Mesothelial cell of epicardium (in vitro differentiated cells): ENCODE data around the gene FCHO2. TPM values are rescaled to one million over a fixed set of nuclear protein-coding genes. Genes with fewer than 3 reads are reported as not detected.

ENCODE experiments used
- DNase-seq, 2 experiments: peaks; one replicate each; pipeline ENCODE4 v3.0.0; 2021; ENCODE audit warnings: low spot score in 2 of 2; ENCODE audit not compliant: unreplicated experiment in 2 of 2
- H3K27ac Mint-ChIP-seq: 2 replicates; pipeline ENCODE4 v1.8.0; 2021; ENCODE audit warnings: mixed read lengths
- H3K27me3 Mint-ChIP-seq: 2 replicates; pipeline ENCODE4 v1.8.0; 2021; ENCODE audit warnings: low read depth, mixed read lengths
- H3K36me3 Mint-ChIP-seq: 2 replicates; pipeline ENCODE4 v1.8.0; 2021; ENCODE audit warnings: mixed read lengths
- H3K4me1 Mint-ChIP-seq: 2 replicates; pipeline ENCODE4 v1.8.0; 2021; ENCODE audit warnings: mixed read lengths
- H3K4me3 Mint-ChIP-seq: 2 replicates; pipeline ENCODE4 v1.8.0; 2021; ENCODE audit warnings: mild to moderate bottlenecking, moderate library complexity, mixed read lengths
- H3K9me3 Mint-ChIP-seq: 2 replicates; pipeline ENCODE4 v1.8.0; 2021; ENCODE audit warnings: mixed read lengths
- total RNA-seq: library from RNA; stranded (reverse); gene quantifications from 3 replicates; pipeline ENCODE4 v1.2.1, GENCODE V29; 2021
- TF ChIP-seq, protein P1 (sequence below): fragments of 200-600 bp; sonication (generic); IDR thresholded peaks from one replicate; pipeline ENCODE4 v1.5.0; 2021; ENCODE audit warnings: antibody characterized with exemption; ENCODE audit not compliant: unreplicated experiment

Gene FCHO2
- total RNA-seq, 1 donor from 2014 or later = 28.7 TPM

DNA sequence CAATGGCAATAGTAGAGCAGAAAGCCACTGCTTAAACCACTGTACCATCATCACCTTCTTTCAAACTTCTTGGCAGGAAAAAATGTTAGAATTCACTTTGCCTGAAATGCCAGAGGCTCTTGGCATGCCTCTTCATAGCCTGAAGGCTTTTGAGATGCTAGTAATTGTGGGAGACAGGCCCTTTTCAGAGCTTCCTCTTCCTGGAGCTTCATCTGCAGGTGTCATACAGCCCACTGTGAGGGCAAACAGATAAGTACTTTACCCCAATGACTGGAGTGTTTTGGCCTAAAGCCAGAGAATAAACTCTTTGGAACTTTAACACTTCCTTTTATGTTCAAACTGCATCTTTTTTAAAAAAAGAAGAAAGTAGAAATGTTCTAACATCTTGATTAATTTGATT is 83.2 kb downstream of the FCHO2 start:
- Mint-ChIP-seq H3K4me3 (no peak overlapping the region), H3K36me3 (peaks cover 10% of the 10 kb centered on the region), H3K27ac (no peak overlapping the region), H3K4me1 (peaks cover 4% of the 10 kb centered on the region), H3K27me3 (no peaks in the 10 kb centered on the region), H3K9me3 (no peaks in the 10 kb centered on the region)
- TF ChIP-seq, protein P1, sequence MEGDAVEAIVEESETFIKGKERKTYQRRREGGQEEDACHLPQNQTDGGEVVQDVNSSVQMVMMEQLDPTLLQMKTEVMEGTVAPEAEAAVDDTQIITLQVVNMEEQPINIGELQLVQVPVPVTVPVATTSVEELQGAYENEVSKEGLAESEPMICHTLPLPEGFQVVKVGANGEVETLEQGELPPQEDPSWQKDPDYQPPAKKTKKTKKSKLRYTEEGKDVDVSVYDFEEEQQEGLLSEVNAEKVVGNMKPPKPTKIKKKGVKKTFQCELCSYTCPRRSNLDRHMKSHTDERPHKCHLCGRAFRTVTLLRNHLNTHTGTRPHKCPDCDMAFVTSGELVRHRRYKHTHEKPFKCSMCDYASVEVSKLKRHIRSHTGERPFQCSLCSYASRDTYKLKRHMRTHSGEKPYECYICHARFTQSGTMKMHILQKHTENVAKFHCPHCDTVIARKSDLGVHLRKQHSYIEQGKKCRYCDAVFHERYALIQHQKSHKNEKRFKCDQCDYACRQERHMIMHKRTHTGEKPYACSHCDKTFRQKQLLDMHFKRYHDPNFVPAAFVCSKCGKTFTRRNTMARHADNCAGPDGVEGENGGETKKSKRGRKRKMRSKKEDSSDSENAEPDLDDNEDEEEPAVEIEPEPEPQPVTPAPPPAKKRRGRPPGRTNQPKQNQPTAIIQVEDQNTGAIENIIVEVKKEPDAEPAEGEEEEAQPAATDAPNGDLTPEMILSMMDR = no peak
- DNase-seq = no peak

DNA sequence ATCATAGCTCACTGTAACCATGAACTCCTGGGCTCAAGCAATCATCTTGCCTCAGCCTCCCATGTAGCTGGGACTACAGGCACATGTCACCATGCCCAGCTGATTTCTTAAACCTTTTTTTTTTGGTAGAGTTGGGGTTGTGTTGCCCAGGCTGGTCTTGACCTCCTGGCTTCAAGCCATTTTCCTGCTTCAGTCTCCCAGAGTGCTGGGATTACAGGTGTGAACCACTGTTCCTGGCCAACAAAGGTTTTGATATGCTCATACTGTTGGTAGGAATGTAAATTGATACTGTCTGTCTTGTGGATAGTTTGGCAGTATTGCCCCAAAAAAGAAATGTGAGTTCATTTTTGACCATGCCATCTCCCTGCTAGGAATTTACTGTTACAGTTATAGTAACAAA is 87.2 kb downstream of the FCHO2 start:
- Mint-ChIP-seq H3K27me3 (no peaks in the 10 kb centered on the region), H3K27ac (no peak overlapping the region), H3K4me3 (no peak overlapping the region), H3K36me3 (peaks cover 19% of the 10 kb centered on the region), H3K4me1 (peaks cover 4% of the 10 kb centered on the region), H3K9me3 (peaks cover 14% of the 10 kb centered on the region)
- TF ChIP-seq, protein P1 = no peak
- no peak for DNase-seq

DNA sequence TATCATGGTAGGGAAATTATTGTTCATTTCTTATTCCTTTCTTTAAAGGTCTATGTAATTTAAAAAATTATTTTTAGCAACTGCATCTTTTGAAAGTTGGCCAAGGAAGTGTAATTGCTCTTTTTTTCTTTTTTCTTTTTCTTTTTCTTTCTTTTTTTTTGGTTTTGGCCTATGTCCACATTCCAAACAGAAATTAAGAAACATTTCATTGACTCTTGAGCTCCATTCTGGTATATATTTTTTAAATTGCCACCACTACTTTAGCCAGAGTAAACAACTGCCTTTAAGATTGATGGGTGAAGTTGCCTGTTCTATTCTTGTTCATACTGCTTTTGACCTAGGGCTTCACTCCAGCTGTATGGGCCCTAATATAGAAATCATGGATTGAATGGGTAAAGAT is 88.7 kb downstream of the FCHO2 start:
- no peaks in the 10 kb centered on the region for H3K27me3 Mint-ChIP-seq
- H3K27ac Mint-ChIP-seq = no peak overlapping the region
- H3K36me3 Mint-ChIP-seq = peaks cover 19% of the 10 kb centered on the region
- no peak for DNase-seq
- no peak overlapping the region for H3K4me3 Mint-ChIP-seq
- TF ChIP-seq, protein P1 = no peak
- peaks cover 14% of the 10 kb centered on the region for H3K9me3 Mint-ChIP-seq
- H3K4me1 Mint-ChIP-seq = no peaks in the 10 kb centered on the region

DNA sequence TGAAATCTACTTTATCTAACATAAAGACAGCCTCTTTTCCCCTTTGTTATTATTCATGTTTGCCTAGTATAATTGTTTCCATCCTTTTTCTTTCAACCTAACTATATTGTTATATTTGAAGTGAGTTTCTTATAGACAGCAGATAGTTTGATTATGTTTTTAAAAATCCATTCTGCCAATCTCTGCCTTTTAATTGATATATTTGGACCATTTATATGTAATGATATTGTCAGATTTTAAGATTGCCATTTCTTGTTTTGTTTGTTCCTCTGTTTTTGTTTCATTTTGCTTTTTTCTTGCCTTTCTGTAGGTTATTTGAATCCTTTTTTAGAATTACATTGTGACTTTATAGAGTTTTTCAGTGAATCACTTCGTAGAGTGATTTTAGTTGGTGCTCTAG is 89.8 kb downstream of the FCHO2 start:
- DNase-seq = no peak
- Mint-ChIP-seq H3K9me3 (peaks cover 14% of the 10 kb centered on the region), H3K27me3 (no peaks in the 10 kb centered on the region), H3K4me1 (no peaks in the 10 kb centered on the region), H3K36me3 (peaks cover 19% of the 10 kb centered on the region), H3K27ac (no peak overlapping the region), H3K4me3 (no peak overlapping the region)
- TF ChIP-seq, protein P1 = no peak

DNA sequence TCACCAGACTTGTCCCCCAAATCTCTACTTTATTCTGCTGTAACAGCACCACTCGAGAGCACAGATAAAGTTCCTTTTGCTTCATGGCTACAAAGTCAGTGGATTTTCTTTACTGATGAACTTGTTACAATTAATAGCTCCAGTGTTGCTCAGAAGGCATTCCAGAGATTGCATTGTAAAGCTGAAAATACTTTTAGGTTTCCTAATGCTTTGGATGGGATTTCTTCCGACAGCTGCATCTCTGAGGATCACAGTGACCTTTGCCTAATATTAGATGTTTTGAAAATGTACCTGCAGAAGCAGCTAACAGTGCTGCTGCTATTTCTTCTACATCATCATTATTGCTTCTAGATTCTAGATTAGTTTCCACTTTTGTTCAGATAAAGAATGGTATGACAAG is 105.8 kb downstream of the FCHO2 start:
- Mint-ChIP-seq H3K27ac (peak overlapping the region; percentile 35), H3K4me1 (peaks cover 11% of the 10 kb centered on the region), H3K9me3 (no peaks in the 10 kb centered on the region), H3K4me3 (no peak overlapping the region), H3K27me3 (no peaks in the 10 kb centered on the region), H3K36me3 (peaks cover 2% of the 10 kb centered on the region)
- TF ChIP-seq, protein P1 = no peak
- no peak for DNase-seq

DNA sequence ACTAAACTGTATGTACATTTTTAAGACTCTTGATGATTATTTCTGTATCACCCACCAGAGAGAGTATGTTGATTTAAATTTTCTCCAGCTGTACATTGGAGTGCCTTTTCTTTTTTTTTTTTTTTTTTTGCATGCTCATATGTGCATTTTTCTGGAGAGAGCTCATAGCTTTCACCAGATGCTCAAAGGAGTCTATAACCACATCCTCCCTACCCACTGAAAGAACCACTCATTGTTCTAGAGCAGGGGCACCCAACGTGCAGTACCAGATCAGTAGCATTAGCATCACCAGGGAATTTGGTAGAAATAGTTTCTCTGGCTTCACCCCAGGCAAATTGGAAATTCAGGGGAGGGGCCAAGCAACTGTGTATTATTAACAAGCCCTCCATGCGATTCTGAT is 110.6 kb downstream of the FCHO2 start:
- TF ChIP-seq, protein P1 = no peak
- no peak for DNase-seq
- H3K4me1 Mint-ChIP-seq = peaks cover 8% of the 10 kb centered on the region
- H3K4me3 Mint-ChIP-seq = no peak overlapping the region
- H3K9me3 Mint-ChIP-seq = peaks cover 5% of the 10 kb centered on the region
- no peak overlapping the region for H3K27ac Mint-ChIP-seq
- no peaks in the 10 kb centered on the region for H3K27me3 Mint-ChIP-seq
- H3K36me3 Mint-ChIP-seq = peaks cover 21% of the 10 kb centered on the region
